ENCODE measurements around the gene NUP85.
"Not testable (repeated sequence)": the region's sequence is repeated elsewhere in the genome, so short reads cannot be mapped to it uniquely, and the experiment has no call there.

GRCh38 chr17:75280189-75280588 lies 74.7 kb downstream of the NUP85 start:
- TF ChIP-seq CTCF (IDR thresholded peaks at IDR 0.05; ENCODE audit: low read length); EZH2 (IDR thresholded peaks at IDR 0.05; ENCODE audit: borderline replicate concordance, low read length): not testable (repeated sequence)

Data from OCI-LY1 (cell line).